ENCODE results near the gene CDH23.
A peak's percentile ranks its signal among the peaks of the same experiment; 100 is the strongest.

The CDH23 gene

GRCh38 chr10:71724539-71724938 is 327.8 kb downstream of the CDH23 start:
- no peak overlapping the region for H3K27ac ChIP-seq
- no peaks in the 10 kb centered on the region for H3K36me3 ChIP-seq
- TF ChIP-seq CTCF (IDR thresholded peaks at IDR 0.05), result no peak
- intact Hi-C loops (cut with DNase I; ENCODE audit: low total_unique reads), result no loop called here
- H3K9me3 ChIP-seq, result no peaks in the 10 kb centered on the region
- peaks cover 0 to 35% (median 28%) of the 10 kb centered on the region in 4 donors for H3K4me1 ChIP-seq
- H3K4me3 ChIP-seq, result no peak overlapping the region
- DNase-seq, result no peak
- no peaks in the 10 kb centered on the region for H3K27me3 ChIP-seq

GRCh38 chr10:71725249-71725648 is 328.5 kb downstream of the CDH23 start:
- no peak for DNase-seq
- H3K4me3 ChIP-seq, result no peak overlapping the region
- H3K27ac ChIP-seq, result no peak overlapping the region
- H3K4me1 ChIP-seq, result peaks cover 0 to 35% (median 27%) of the 10 kb centered on the region in 4 donors
- no peak for TF ChIP-seq CTCF (IDR thresholded peaks at IDR 0.05)
- H3K9me3 ChIP-seq, result no peaks in the 10 kb centered on the region
- H3K27me3 ChIP-seq, result no peaks in the 10 kb centered on the region
- intact Hi-C loops (cut with DNase I; ENCODE audit: low total_unique reads), result no loop called here
- H3K36me3 ChIP-seq, result no peaks in the 10 kb centered on the region

GRCh38 chr10:71725998-71726579 is 329.4 kb downstream of the CDH23 start:
- DNase-seq, result no peak
- Histone ChIP-seq H3K4me3 (no peak overlapping the region), H3K9me3 (no peaks in the 10 kb centered on the region), H3K4me1 (peaks cover 0 to 35% (median 27%) of the 10 kb centered on the region in 4 donors), H3K36me3 (no peaks in the 10 kb centered on the region), H3K27ac (no peak overlapping the region), H3K27me3 (no peaks in the 10 kb centered on the region)
- no peak for TF ChIP-seq CTCF (IDR thresholded peaks at IDR 0.05)
- intact Hi-C loops (cut with DNase I; ENCODE audit: low total_unique reads), result no loop called here

- Histone ChIP-seq H3K27me3 (no peaks in the 10 kb centered on the region), H3K27ac (peak overlapping the region in 1 of 2 donors; percentile 55), H3K9me3 (no peaks in the 10 kb centered on the region), H3K4me1 (peaks cover 0 to 35% (median 27%) of the 10 kb centered on the region in 4 donors), H3K36me3 (no peaks in the 10 kb centered on the region), H3K4me3 (no peak overlapping the region)
- DNase-seq, result no peak
- intact Hi-C loops (cut with DNase I; ENCODE audit: low total_unique reads), result no loop called here
- TF ChIP-seq CTCF (IDR thresholded peaks at IDR 0.05), result no peak
These were observed 329.9 kb downstream of the CDH23 start for GRCh38 chr10:71726580-71727104.

- no peak for DNase-seq
- H3K4me3 ChIP-seq, result no peak overlapping the region
- no peaks in the 10 kb centered on the region for H3K36me3 ChIP-seq
- intact Hi-C loops (cut with DNase I; ENCODE audit: low total_unique reads), result no loop called here
- TF ChIP-seq CTCF (IDR thresholded peaks at IDR 0.05), result no peak
- H3K9me3 ChIP-seq, result no peaks in the 10 kb centered on the region
- no peaks in the 10 kb centered on the region for H3K27me3 ChIP-seq
- peaks cover 0 to 35% (median 27%) of the 10 kb centered on the region in 4 donors for H3K4me1 ChIP-seq
- peak overlapping the region; percentile 55 to 69 for H3K27ac ChIP-seq
These were observed 330.5 kb downstream of the CDH23 start for GRCh38 chr10:71727105-71727737.
